GM21786 (cell line): Measurements from ENCODE around the gene PDCD5.

ENCODE experiments used
- ATAC-seq: cut with Tn5 transposase; IDR thresholded peaks from one replicate; pipeline ENCODE4 v1.9.1; 2021; ENCODE audit not compliant: unreplicated experiment

PDCD5 gene

GRCh38 chr19:32630338-32630737 lies 49.3 kb downstream of the PDCD5 start:
- no peak for ATAC-seq

DNA sequence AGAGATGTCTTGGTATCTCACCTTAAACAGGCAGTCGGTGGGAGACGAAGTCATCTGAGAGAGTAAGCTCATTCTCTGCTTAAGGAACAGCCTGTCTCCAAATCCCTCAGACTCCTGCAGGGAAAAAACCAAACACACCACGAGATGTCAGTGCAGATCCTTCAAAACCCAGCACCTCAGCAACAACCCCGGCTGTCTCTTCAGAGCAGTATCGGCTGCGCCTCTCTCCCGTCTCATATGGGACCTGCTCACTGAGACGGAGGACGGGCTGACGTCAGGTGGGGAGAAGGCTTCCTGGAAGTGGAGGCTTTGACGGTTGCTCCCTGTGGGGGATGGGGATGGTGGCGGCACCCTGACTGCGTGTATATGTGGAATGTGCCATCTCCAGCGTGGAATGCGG lies 50.4 kb downstream of the PDCD5 start:
- no peak for ATAC-seq
